ENCODE data around the gene ISCA2.

DNA sequence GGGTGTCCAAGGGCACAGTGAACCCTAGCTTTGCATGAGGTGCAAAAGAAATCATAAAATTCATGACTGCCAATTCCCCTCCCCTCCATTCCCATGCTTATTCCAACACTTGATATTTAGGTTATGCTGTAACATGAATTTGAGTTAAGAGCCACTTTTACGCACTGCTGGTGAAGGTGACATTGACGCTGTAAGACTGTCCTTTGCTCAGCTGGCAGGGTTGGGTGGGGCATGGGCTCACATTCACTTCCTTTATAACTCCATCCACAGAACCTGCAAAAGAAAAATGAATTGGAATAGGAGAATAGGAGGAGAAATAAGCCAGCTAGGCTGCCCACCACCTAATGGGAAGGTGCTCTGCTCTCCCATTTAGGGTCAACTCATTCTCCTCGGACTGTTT lies 7.4 kb upstream of the ISCA2 start:
- no peak for TF ChIP-seq CTCF (optimal IDR thresholded peaks at IDR 0.05 in 1 of 3, IDR thresholded peaks at IDR 0.05 in 1 of 3, conservative IDR thresholded peaks at IDR 0.05 in 1 of 3; ENCODE audit: extremely low read depth in 1 of 3, insufficient read depth in 2 of 3, low read length in 3 of 3)
- TF ChIP-seq EZH2 (IDR thresholded peaks at IDR 0.05; ENCODE audit: low read length) = no peak

Measured in keratinocyte (primary cell).